IPS-18a (cell line): Measurements from ENCODE around the gene CCDC141.
"Not testable (repeated sequence)": the region's sequence is repeated elsewhere in the genome, so short reads cannot be mapped to it uniquely, and the experiment has no call there.

Experiments used
- H3K27ac ChIP-seq: one replicate; pipeline ENCODE4 v1.5.1; 2013; ENCODE audit warnings: low read length
- H3K27me3 ChIP-seq: one replicate; pipeline ENCODE4 v1.6.1; 2013; ENCODE audit warnings: mild to moderate bottlenecking, low read length; ENCODE audit not compliant: control insufficient read depth, insufficient read depth
- H3K36me3 ChIP-seq: one replicate; pipeline ENCODE4 v1.6.1; 2013; ENCODE audit warnings: low read depth, low read length; ENCODE audit not compliant: control insufficient read depth
- H3K4me1 ChIP-seq: one replicate; pipeline ENCODE4 v1.6.1; 2013; ENCODE audit warnings: low read depth, low read length; ENCODE audit not compliant: control insufficient read depth
- H3K4me3 ChIP-seq: one replicate; pipeline ENCODE4 v1.5.1; 2013; ENCODE audit warnings: low read length
- H3K9ac ChIP-seq: one replicate; pipeline ENCODE4 v1.6.1; 2013; ENCODE audit warnings: mild to moderate bottlenecking, low read length, moderate library complexity
- H3K9me3 ChIP-seq: one replicate; pipeline ENCODE4 v1.6.1; 2013; ENCODE audit warnings: low read depth, low read length; ENCODE audit not compliant: control insufficient read depth

Gene CCDC141

GRCh38 chr2:178997067-178997466, 52.9 kb downstream of the CCDC141 start:
- H3K9me3 ChIP-seq: peaks cover 5% of the 10 kb centered on the region
- H3K27ac ChIP-seq: no peak overlapping the region
- no peak overlapping the region for H3K9ac ChIP-seq
- no peaks in the 10 kb centered on the region for H3K27me3 ChIP-seq
- no peaks in the 10 kb centered on the region for H3K36me3 ChIP-seq
- H3K4me3 ChIP-seq: no peak overlapping the region
- H3K4me1 ChIP-seq: no peaks in the 10 kb centered on the region

GRCh38 chr2:178994264-178994663, 55.7 kb downstream of the CCDC141 start:
- no peak overlapping the region for H3K9ac ChIP-seq
- no peaks in the 10 kb centered on the region for H3K27me3 ChIP-seq
- no peak overlapping the region for H3K27ac ChIP-seq
- H3K4me3 ChIP-seq: no peak overlapping the region
- no peaks in the 10 kb centered on the region for H3K36me3 ChIP-seq
- H3K4me1 ChIP-seq: no peaks in the 10 kb centered on the region
- H3K9me3 ChIP-seq: peaks cover 5% of the 10 kb centered on the region

- Histone ChIP-seq H3K4me3 (no peak overlapping the region), H3K4me1 (no peaks in the 10 kb centered on the region), H3K36me3 (no peaks in the 10 kb centered on the region), H3K9me3 (peaks cover 5% of the 10 kb centered on the region), H3K9ac (no peak overlapping the region), H3K27me3 (no peaks in the 10 kb centered on the region), H3K27ac (no peak overlapping the region)
Observed at GRCh38 chr2:178993788-178994187, 56.1 kb downstream of the CCDC141 start.

- not testable (repeated sequence) for H3K4me1 ChIP-seq, H3K9me3 ChIP-seq, H3K27ac ChIP-seq, H3K9ac ChIP-seq, H3K4me3 ChIP-seq, H3K36me3 ChIP-seq, H3K27me3 ChIP-seq
Observed at GRCh38 chr2:178992719-178993118, 57.2 kb downstream of the CCDC141 start.

GRCh38 chr2:178990533-178991241, 59.2 kb downstream of the CCDC141 start:
- Histone ChIP-seq H3K36me3 (no peaks in the 10 kb centered on the region), H3K27me3 (no peaks in the 10 kb centered on the region), H3K4me1 (no peaks in the 10 kb centered on the region), H3K27ac (no peak overlapping the region), H3K9me3 (peaks cover 5% of the 10 kb centered on the region), H3K9ac (no peak overlapping the region), H3K4me3 (no peak overlapping the region)

- not testable (repeated sequence) for H3K9me3 ChIP-seq, H3K27me3 ChIP-seq, H3K4me1 ChIP-seq, H3K36me3 ChIP-seq, H3K27ac ChIP-seq, H3K9ac ChIP-seq, H3K4me3 ChIP-seq
Observed at GRCh38 chr2:178989424-178989823, 60.5 kb downstream of the CCDC141 start.

GRCh38 chr2:178982652-178983051, 67.3 kb downstream of the CCDC141 start:
- not testable (repeated sequence) for H3K9ac ChIP-seq, H3K27me3 ChIP-seq, H3K36me3 ChIP-seq, H3K27ac ChIP-seq, H3K4me1 ChIP-seq, H3K4me3 ChIP-seq, H3K9me3 ChIP-seq

GRCh38 chr2:178980815-178981214, 69.1 kb downstream of the CCDC141 start:
- Histone ChIP-seq H3K27ac (no peak overlapping the region), H3K9me3 (no peaks in the 10 kb centered on the region), H3K36me3 (no peaks in the 10 kb centered on the region), H3K27me3 (no peaks in the 10 kb centered on the region), H3K4me3 (no peak overlapping the region), H3K4me1 (no peaks in the 10 kb centered on the region), H3K9ac (no peak overlapping the region)

- Histone ChIP-seq H3K36me3 (no peaks in the 10 kb centered on the region), H3K9me3 (no peaks in the 10 kb centered on the region), H3K27ac (no peak overlapping the region), H3K27me3 (no peaks in the 10 kb centered on the region), H3K9ac (no peak overlapping the region), H3K4me3 (no peak overlapping the region), H3K4me1 (peaks cover under 1% of the 10 kb centered on the region)
Observed at GRCh38 chr2:178978667-178979066, 71.3 kb downstream of the CCDC141 start.

- peaks cover 5% of the 10 kb centered on the region for H3K4me1 ChIP-seq
Observed at GRCh38 chr2:178976351-178976750, 73.6 kb downstream of the CCDC141 start.

GRCh38 chr2:178962805-178963433, 87.0 kb downstream of the CCDC141 start:
- Histone ChIP-seq H3K4me1 (no peaks in the 10 kb centered on the region), H3K27ac (no peak overlapping the region), H3K4me3 (no peak overlapping the region), H3K27me3 (no peaks in the 10 kb centered on the region), H3K9me3 (no peaks in the 10 kb centered on the region), H3K36me3 (no peaks in the 10 kb centered on the region), H3K9ac (no peak overlapping the region)

More at GRCh38 chr2:178976351-178976750, 73.6 kb downstream of the CCDC141 start:
- Histone ChIP-seq H3K4me3 (no peak overlapping the region), H3K27ac (no peak overlapping the region), H3K9me3 (no peaks in the 10 kb centered on the region), H3K27me3 (no peaks in the 10 kb centered on the region), H3K36me3 (no peaks in the 10 kb centered on the region), H3K9ac (no peak overlapping the region)

GRCh38 chr2:178962152-178962551, 87.8 kb downstream of the CCDC141 start:
- H3K4me1 ChIP-seq: no peaks in the 10 kb centered on the region
- no peaks in the 10 kb centered on the region for H3K27me3 ChIP-seq
- no peak overlapping the region for H3K4me3 ChIP-seq
- H3K36me3 ChIP-seq: no peaks in the 10 kb centered on the region
- no peak overlapping the region for H3K27ac ChIP-seq
- H3K9ac ChIP-seq: no peak overlapping the region
- H3K9me3 ChIP-seq: no peaks in the 10 kb centered on the region
